ENCODE data around the gene FNDC5. TPM values are rescaled to one million over a fixed set of nuclear protein-coding genes. Genes with fewer than 3 reads are reported as not detected.

FNDC5 gene
- total and polyA plus RNA-seq, 10 of the 15 experiments (the other 5 are each of a cell fraction or from before 2014, with no cell fraction given): 0.01 to 0.29 (median 0.19) TPM; not detected in 4

GRCh38 chr1:32855861-32856617 is 14.7 kb downstream of the FNDC5 start:
- Histone ChIP-seq H3K4me2 (ENCODE audit: control insufficient read depth, insufficient read depth) (no peak overlapping the region), H3K27ac (ENCODE audit: control insufficient read depth, insufficient read depth) (no peak overlapping the region), H3K79me2 (ENCODE audit: control insufficient read depth, insufficient read depth, low read length) (no peaks in the 10 kb centered on the region), H3K9ac (ENCODE audit: control insufficient read depth, insufficient read depth, low read length) (no peak overlapping the region), H3K4me3 (no peak overlapping the region), H3K4me1 (ENCODE audit: control insufficient read depth, insufficient read depth, low read length) (no peaks in the 10 kb centered on the region), H4K20me1 (ENCODE audit: control insufficient read depth, insufficient read depth) (no peaks in the 10 kb centered on the region), H3K9me3 (replicated peaks; ENCODE audit: control insufficient read depth, insufficient read depth, low read length) (no peaks in the 10 kb centered on the region), H3K27me3 (replicated peaks in 1 of 2; ENCODE audit: control insufficient read depth in 2 of 2, insufficient read depth in 2 of 2, low read length in 1 of 2) (no peaks in the 10 kb centered on the region), H2AFZ (ENCODE audit: control insufficient read depth, low read depth, low read length) (no peak overlapping the region), H3K36me3 (ENCODE audit: control insufficient read depth in 2 of 2, insufficient read depth in 2 of 2, low read length in 1 of 2) (peaks cover 2 to 25% of the 10 kb centered on the region in 2 experiments)
- 96% methylated on average over 13 of the region's 13 CpGs for WGBS (ENCODE audit: insufficient coverage, insufficient replicate concordance, low lambda C conversion rate, missing lambda C conversion rate)
- FAIRE-seq (no peak), ATAC-seq (no peak), DNase-seq (ENCODE audit: low read depth, low spot score) (no peak)
- TF ChIP-seq PRDM15 (CRISPR knock-in tag; IDR thresholded peaks at IDR 0.05) (no peak), RAD21 (IDR thresholded peaks at IDR 0.05; ENCODE audit: insufficient read depth, low read depth, low read length) (no peak), EP300 (IDR thresholded peaks at IDR 0.05; ENCODE audit: borderline replicate concordance in 1 of 2, control insufficient read depth in 1 of 2, low read depth in 2 of 2, low read length in 2 of 2) (no peak), ZBTB33 (IDR thresholded peaks at IDR 0.05) (no peak), TCF3 (IDR thresholded peaks at IDR 0.05; ENCODE audit: borderline replicate concordance, insufficient read depth, low read depth, low read length) (no peak), POLR2A (IDR thresholded peaks at IDR 0.05; ENCODE audit: low read depth, low read length) (no peak), ZZZ3 (IDR thresholded peaks at IDR 0.05; ENCODE audit: control insufficient read depth, insufficient read length, low read depth) (no peak), YBX1 (IDR thresholded peaks at IDR 0.05) (no peak), IRF3 (IDR thresholded peaks at IDR 0.05) (no peak), STAT1 (conservative IDR thresholded peaks at IDR 0.05) (no peak)
- CTCF ChIA-PET: no interaction called here
- BruUV-seq (replicated peaks): no TSS peak
- intact Hi-C loops (cut with micrococcal nuclease; ENCODE audit: unreplicated experiment): no loop called here
- SMC1A ChIA-PET (ENCODE audit: uncharacterized antibody, unreplicated experiment): no interaction called here
- RAD21 ChIA-PET (ENCODE audit: unreplicated experiment): no interaction called here
- POLR2A ChIA-PET: no interaction called here
- in situ Hi-C loops (cut with MboI): no loop called here

All from GM12878 (cell line).